Non-pigmented ciliary epithelial cell (primary cell): ENCODE measurements around the gene SNX32.

ENCODE experiments used
- DNase-seq: peaks from one replicate; pipeline ENCODE4 v3.0.0-alpha.2; 2010; ENCODE audit warnings: low read depth

SNX32 gene

GRCh38 chr11:65797711-65798110 is 36.1 kb upstream of the SNX32 start:
- DNase-seq = no peak

- DNase-seq = no peak
Observed at GRCh38 chr11:65798882-65799281, 34.9 kb upstream of the SNX32 start.

- DNase-seq = no peak
Observed at GRCh38 chr11:65801153-65801987, 32.4 kb upstream of the SNX32 start.

GRCh38 chr11:65802841-65803240 is 30.9 kb upstream of the SNX32 start:
- no peak for DNase-seq

GRCh38 chr11:65803797-65804492 is 29.8 kb upstream of the SNX32 start:
- no peak for DNase-seq

GRCh38 chr11:65806979-65807378 is 26.8 kb upstream of the SNX32 start:
- DNase-seq = no peak

- no peak for DNase-seq
Observed at GRCh38 chr11:65808744-65809341, 24.9 kb upstream of the SNX32 start.

GRCh38 chr11:65809496-65809895 is 24.3 kb upstream of the SNX32 start:
- no peak for DNase-seq

GRCh38 chr11:65810046-65810868 is 23.5 kb upstream of the SNX32 start:
- DNase-seq = no peak

- DNase-seq = no peak
Observed at GRCh38 chr11:65811764-65812475, 21.8 kb upstream of the SNX32 start.

- DNase-seq = no peak
Observed at GRCh38 chr11:65814131-65814985, 19.4 kb upstream of the SNX32 start.

GRCh38 chr11:65814986-65815565 is 18.7 kb upstream of the SNX32 start:
- DNase-seq = no peak

- no peak for DNase-seq
Observed at GRCh38 chr11:65816696-65817095, 17.1 kb upstream of the SNX32 start.

- DNase-seq = no peak
Observed at GRCh38 chr11:65817312-65817834, 16.4 kb upstream of the SNX32 start.

GRCh38 chr11:65817835-65818680 is 15.7 kb upstream of the SNX32 start:
- DNase-seq = peak; percentile 28

- no peak for DNase-seq
Observed at GRCh38 chr11:65821107-65821506, 12.7 kb upstream of the SNX32 start.

- DNase-seq = no peak
Observed at GRCh38 chr11:65822776-65823528, 10.8 kb upstream of the SNX32 start.
